Measurements from ENCODE around the gene CD163. TPM values are rescaled to one million over a fixed set of nuclear protein-coding genes. Genes with fewer than 3 reads are reported as not detected.

CD163 gene
- total RNA-seq, 2 donors from 2014 or later, result 10.6 to 65.0 TPM

DNA sequence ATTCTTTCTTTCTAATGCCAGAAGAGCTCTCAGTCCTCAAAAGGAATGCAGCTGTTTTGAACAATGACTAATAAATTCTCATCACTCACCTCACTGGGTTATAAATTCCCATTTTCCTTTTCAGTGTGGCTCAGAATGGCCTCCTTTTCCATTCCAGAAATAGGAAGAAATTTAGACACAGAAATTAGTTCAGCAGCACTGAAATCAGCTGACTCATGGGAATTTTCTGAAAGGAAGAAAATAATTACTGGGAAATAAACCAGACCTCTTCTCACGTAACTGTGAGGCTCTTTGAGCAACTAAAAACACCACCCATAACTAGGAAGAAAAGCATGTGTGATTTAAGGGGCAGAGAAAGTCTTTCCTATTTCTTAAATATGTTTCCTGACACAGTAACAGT is 23.8 kb downstream of the CD163 start:
- Histone ChIP-seq H3K27me3 (replicated peaks; ENCODE audit: insufficient read depth) (no peaks in the 10 kb centered on the region), H3K4me3 (no peak overlapping the region), H3K4me1 (replicated peaks) (no peaks in the 10 kb centered on the region), H3K27ac (no peak overlapping the region), H3K36me3 (no peaks in the 10 kb centered on the region), H3K9me3 (no peaks in the 10 kb centered on the region)
- no peak for DNase-seq (ENCODE audit: low spot score)
- TF ChIP-seq, protein P1, sequence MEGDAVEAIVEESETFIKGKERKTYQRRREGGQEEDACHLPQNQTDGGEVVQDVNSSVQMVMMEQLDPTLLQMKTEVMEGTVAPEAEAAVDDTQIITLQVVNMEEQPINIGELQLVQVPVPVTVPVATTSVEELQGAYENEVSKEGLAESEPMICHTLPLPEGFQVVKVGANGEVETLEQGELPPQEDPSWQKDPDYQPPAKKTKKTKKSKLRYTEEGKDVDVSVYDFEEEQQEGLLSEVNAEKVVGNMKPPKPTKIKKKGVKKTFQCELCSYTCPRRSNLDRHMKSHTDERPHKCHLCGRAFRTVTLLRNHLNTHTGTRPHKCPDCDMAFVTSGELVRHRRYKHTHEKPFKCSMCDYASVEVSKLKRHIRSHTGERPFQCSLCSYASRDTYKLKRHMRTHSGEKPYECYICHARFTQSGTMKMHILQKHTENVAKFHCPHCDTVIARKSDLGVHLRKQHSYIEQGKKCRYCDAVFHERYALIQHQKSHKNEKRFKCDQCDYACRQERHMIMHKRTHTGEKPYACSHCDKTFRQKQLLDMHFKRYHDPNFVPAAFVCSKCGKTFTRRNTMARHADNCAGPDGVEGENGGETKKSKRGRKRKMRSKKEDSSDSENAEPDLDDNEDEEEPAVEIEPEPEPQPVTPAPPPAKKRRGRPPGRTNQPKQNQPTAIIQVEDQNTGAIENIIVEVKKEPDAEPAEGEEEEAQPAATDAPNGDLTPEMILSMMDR (IDR thresholded peaks at IDR 0.05), result no peak
- no peak for TF ChIP-seq POLR2A (IDR thresholded peaks at IDR 0.05)
- no peak for TF ChIP-seq POLR2AphosphoS5 (IDR thresholded peaks at IDR 0.05)
- 30% methylated on average over 1 of the region's 1 CpG for WGBS
- intact Hi-C loops (cut with DNase I), result no loop called here

DNA sequence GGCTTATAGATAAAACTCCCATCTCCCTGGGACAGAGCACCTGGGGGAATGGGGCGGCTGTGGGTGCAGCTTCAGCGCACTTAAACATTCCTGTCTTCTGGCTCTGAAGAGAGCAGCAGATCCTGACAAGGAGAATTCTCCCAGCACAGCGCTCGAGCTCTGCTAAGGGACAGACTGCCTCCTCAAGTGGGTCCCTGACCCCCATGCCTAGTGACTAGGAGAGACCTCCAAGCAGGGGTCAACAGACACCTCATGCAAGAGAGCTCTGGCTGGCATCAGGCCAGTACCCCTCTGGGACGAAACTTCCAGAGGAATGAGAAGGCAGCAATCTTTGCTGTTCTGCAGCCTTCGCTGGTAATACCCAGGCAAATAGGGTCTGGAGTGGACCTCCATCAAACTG is 31.5 kb downstream of the CD163 start:
- TF ChIP-seq POLR2A (IDR thresholded peaks at IDR 0.05) (no peak), POLR2AphosphoS5 (IDR thresholded peaks at IDR 0.05) (no peak)
- TF ChIP-seq, protein P1 (IDR thresholded peaks at IDR 0.05), result no peak
- Histone ChIP-seq H3K27me3 (replicated peaks; ENCODE audit: insufficient read depth) (no peaks in the 10 kb centered on the region), H3K27ac (no peak overlapping the region), H3K4me1 (replicated peaks) (no peaks in the 10 kb centered on the region), H3K4me3 (no peak overlapping the region), H3K9me3 (no peaks in the 10 kb centered on the region), H3K36me3 (no peaks in the 10 kb centered on the region)
- intact Hi-C loops (cut with DNase I), result no loop called here
- no peak for DNase-seq (ENCODE audit: low spot score)
- WGBS, result 94% methylated on average over 6 of the region's 6 CpGs

DNA sequence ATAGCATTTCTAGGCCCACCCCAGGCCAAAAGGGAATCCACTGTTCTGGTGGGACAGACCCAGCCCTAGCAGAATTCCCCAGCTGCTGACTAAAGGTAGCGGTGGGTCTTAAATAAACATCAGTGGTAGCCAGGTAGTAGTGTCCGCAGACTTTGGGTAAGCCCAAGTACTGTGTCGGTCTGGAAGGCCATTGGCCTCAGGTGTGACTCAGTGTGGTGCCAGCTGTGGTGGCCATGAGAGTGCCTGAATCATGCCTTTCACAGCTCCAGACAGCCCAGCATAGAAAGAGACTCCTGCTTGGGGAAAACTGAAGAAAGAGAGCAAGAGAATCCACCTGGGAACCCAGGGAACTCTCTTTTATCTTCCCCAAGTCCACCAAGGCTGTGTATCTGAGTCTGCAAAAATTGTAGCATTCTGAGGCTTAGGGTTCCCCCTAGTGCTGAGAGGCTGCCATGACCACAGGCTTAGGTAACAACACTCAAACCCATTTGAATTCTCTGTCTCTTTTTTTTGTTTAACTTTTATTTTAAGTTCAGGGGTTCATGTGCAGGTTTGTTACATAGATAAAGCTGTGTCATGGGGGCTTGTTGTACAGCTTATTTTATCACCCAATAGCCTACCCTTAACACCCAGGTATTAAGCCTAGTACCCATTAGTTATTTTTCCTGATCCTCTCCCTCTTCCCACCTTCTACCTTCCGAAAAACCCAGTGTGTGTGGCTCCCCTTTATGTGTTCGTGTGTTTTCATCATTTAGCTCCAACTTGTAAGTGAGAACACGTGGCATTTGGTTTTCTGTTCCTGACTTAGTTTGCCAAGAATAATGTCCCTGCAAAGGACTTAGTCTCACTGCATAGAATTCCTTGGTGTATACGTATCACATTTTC is 43.0 kb downstream of the CD163 start:
- WGBS, result 58% methylated on average over 7 of the region's 7 CpGs
- intact Hi-C loops (cut with DNase I), result no loop called here

DNA sequence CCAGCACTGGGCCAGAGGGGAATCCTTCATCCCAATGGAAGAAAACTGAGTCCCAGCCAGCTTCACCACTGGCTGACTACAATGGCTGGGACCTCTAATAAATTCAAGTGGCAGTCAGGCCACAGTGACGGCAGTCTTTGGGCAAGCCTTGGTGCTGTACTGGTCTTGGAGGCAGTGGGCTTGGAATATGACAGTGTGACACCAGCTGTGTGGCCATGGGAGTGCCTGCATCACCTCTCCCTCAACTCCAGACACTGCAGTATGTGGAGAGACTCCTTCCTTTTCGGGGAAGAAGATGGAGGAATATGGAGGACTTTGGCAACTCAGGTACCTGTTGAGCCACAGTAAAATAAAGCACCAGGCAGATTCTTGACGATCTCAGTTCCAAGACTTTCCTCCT is 43.6 kb downstream of the CD163 start:
- Histone ChIP-seq H3K27ac (no peak overlapping the region), H3K4me3 (no peak overlapping the region), H3K4me1 (replicated peaks) (no peaks in the 10 kb centered on the region), H3K9me3 (no peaks in the 10 kb centered on the region), H3K27me3 (replicated peaks; ENCODE audit: insufficient read depth) (no peaks in the 10 kb centered on the region), H3K36me3 (no peaks in the 10 kb centered on the region)
- no peak for DNase-seq (ENCODE audit: low spot score)
- 100% methylated on average over 3 of the region's 3 CpGs for WGBS
- intact Hi-C loops (cut with DNase I), result no loop called here
- TF ChIP-seq, protein P1 (IDR thresholded peaks at IDR 0.05), result no peak
- TF ChIP-seq POLR2A (IDR thresholded peaks at IDR 0.05) (no peak), POLR2AphosphoS5 (IDR thresholded peaks at IDR 0.05) (no peak)

More for the DNA sequence above, 43.0 kb downstream of the CD163 start:
- H3K9me3 ChIP-seq, result no peaks in the 10 kb centered on the region
- no peaks in the 10 kb centered on the region for H3K36me3 ChIP-seq
- H3K4me1 ChIP-seq (replicated peaks), result no peaks in the 10 kb centered on the region
- peak; percentile 22 for DNase-seq (ENCODE audit: low spot score)
- H3K4me3 ChIP-seq, result no peak overlapping the region
- no peak for TF ChIP-seq POLR2AphosphoS5 (IDR thresholded peaks at IDR 0.05)
- TF ChIP-seq, protein P1 (IDR thresholded peaks at IDR 0.05), result peak in 3 of 4 experiments; percentile 46 to 61 (median 61)
- H3K27me3 ChIP-seq (replicated peaks; ENCODE audit: insufficient read depth), result no peaks in the 10 kb centered on the region
- no peak overlapping the region for H3K27ac ChIP-seq

DNA sequence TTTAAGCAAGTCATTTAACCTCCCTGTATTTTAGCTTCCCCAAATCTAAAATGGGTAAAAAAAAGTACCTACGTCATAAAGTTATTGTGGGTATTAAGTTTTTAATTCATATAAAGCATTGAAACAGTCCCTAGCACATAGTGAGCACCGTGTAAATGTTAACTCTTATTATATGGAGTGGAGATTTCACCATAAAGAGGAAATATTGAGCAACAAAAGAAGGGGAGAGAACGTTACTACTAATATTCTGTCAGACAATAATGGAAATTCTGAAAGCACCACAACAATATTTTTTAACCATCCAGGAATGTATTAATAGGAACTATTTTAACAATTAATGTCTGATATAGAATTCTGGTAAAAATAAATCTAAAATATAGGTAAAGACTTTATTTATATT is 51.8 kb downstream of the CD163 start:
- Histone ChIP-seq H3K27ac (no peak overlapping the region), H3K9me3 (no peaks in the 10 kb centered on the region), H3K4me1 (replicated peaks) (no peaks in the 10 kb centered on the region), H3K36me3 (no peaks in the 10 kb centered on the region), H3K4me3 (no peak overlapping the region), H3K27me3 (replicated peaks; ENCODE audit: insufficient read depth) (no peaks in the 10 kb centered on the region)
- no peak for DNase-seq (ENCODE audit: low spot score)
- WGBS, result 76% methylated on average over 3 of the region's 3 CpGs
- intact Hi-C loops (cut with DNase I), result no loop called here
- TF ChIP-seq POLR2AphosphoS5 (IDR thresholded peaks at IDR 0.05), result no peak
- TF ChIP-seq POLR2A (IDR thresholded peaks at IDR 0.05), result no peak
- TF ChIP-seq, protein P1 (IDR thresholded peaks at IDR 0.05), result no peak

Measured in prostate gland (tissue), 2 donors.